Osteoblast (primary cell): ENCODE results near the gene PLK2. TPM values are rescaled to one million over a fixed set of nuclear protein-coding genes. Genes with fewer than 3 reads are reported as not detected.
A peak's percentile ranks its signal among the peaks of the same experiment; 100 is the strongest.

ENCODE experiments used
- DNase-seq: peaks from one replicate; pipeline ENCODE4 v3.0.0; 2011; ENCODE audit warnings: low spot score, mixed read lengths; ENCODE audit not compliant: insufficient read length; ENCODE audit errors: missing footprints
- H2AFZ ChIP-seq: 2 replicates; pipeline ENCODE4 v1.6.0; 2011; ENCODE audit warnings: mild to moderate bottlenecking, low read length
- H3K27ac ChIP-seq: 2 replicates; pipeline ENCODE4 v1.5.1; 2011; ENCODE audit warnings: mild to moderate bottlenecking, low read depth, low read length, moderate library complexity
- H3K27me3 ChIP-seq: 2 replicates; pipeline ENCODE4 v1.6.0; 2012; ENCODE audit warnings: mild to moderate bottlenecking, control low read depth, inconsistent platforms, low read length, moderate library complexity; ENCODE audit not compliant: insufficient read depth
- H3K36me3 ChIP-seq: 2 replicates; pipeline ENCODE4 v1.5.1; 2011; ENCODE audit warnings: mild to moderate bottlenecking, low read length, control low read depth, moderate library complexity; ENCODE audit not compliant: insufficient read depth
- H3K4me1 ChIP-seq: 2 replicates; pipeline ENCODE4 v1.5.1; 2011; ENCODE audit warnings: mild to moderate bottlenecking, low read length, control low read depth, moderate library complexity; ENCODE audit not compliant: insufficient read depth
- H3K4me2 ChIP-seq: 2 replicates; pipeline ENCODE4 v1.6.0; 2011; ENCODE audit warnings: mild to moderate bottlenecking, low read length; ENCODE audit not compliant: insufficient read depth
- H3K4me3 ChIP-seq: fragments of 200-600 bp; sonication (generic); 3 replicates; pipeline ENCODE4 v1.5.1; 2012; ENCODE audit warnings: mild to moderate bottlenecking, low read length, inconsistent platforms; ENCODE audit not compliant: insufficient read depth
- H3K79me2 ChIP-seq: 2 replicates; pipeline ENCODE4 v1.6.0; 2012; ENCODE audit warnings: mild to moderate bottlenecking, low read length, control low read depth, inconsistent platforms; ENCODE audit not compliant: insufficient read depth
- H3K9me3 ChIP-seq: 2 replicates; pipeline ENCODE4 v1.5.1; 2011; ENCODE audit warnings: low read depth, low read length, control low read depth
- H4K20me1 ChIP-seq: 2 replicates; pipeline ENCODE4 v1.6.0; 2012; ENCODE audit warnings: mild to moderate bottlenecking, low read length, control low read depth; ENCODE audit not compliant: insufficient read depth
- CTCF ChIP-seq: IDR thresholded peaks from 2 replicates; pipeline ENCODE4 v1.5.1; 2011; ENCODE audit warnings: mild to moderate bottlenecking, low read depth, low read length, moderate library complexity; ENCODE audit errors: extremely low read depth
- total RNA-seq: library from RNA; depleted of rRNA; stranded (reverse); fragments of >200 nt; gene quantifications from 2 replicates; pipeline ENCODE4 v1.2.3, GENCODE V29; 2012

The PLK2 gene
- 220 and 299 TPM in 2 replicates for total RNA-seq

- no peaks in the 10 kb centered on the region for H3K9me3 ChIP-seq
- H3K79me2 ChIP-seq = peaks cover 39% of the 10 kb centered on the region
- peak within 1 kb of the TSS; percentile 87 for H3K27ac ChIP-seq
- H3K27me3 ChIP-seq = no peaks in the 10 kb centered on the region
- H3K4me3 ChIP-seq = peak within 1 kb of the TSS; percentile 87
- no peak for TF ChIP-seq CTCF
- H3K36me3 ChIP-seq = peaks cover 37% of the 10 kb centered on the region
- H4K20me1 ChIP-seq = peaks cover 37% of the 10 kb centered on the region
- H3K4me2 ChIP-seq = peak within 1 kb of the TSS; percentile 75
- peak; percentile 95 for DNase-seq
- peak within 1 kb of the TSS; percentile 76 for H2AFZ ChIP-seq
- peaks cover 33% of the 10 kb centered on the region for H3K4me1 ChIP-seq
Observed at GRCh38 chr5:58460002-58460731, at the start of gene PLK2. PLK2 (minus strand) TSS chr5:58460086; CDS start chr5:58459959, 127 bp downstream.

GRCh38 chr5:58507715-58508114, 47.8 kb upstream of the PLK2 start:
- H4K20me1 ChIP-seq = no peaks in the 10 kb centered on the region
- no peaks in the 10 kb centered on the region for H3K9me3 ChIP-seq
- H3K27ac ChIP-seq = no peak overlapping the region
- no peak overlapping the region for H2AFZ ChIP-seq
- H3K36me3 ChIP-seq = no peaks in the 10 kb centered on the region
- H3K79me2 ChIP-seq = no peaks in the 10 kb centered on the region
- no peak for DNase-seq
- no peak overlapping the region for H3K4me2 ChIP-seq
- no peak overlapping the region for H3K4me3 ChIP-seq
- no peak for TF ChIP-seq CTCF
- H3K4me1 ChIP-seq = no peaks in the 10 kb centered on the region
- no peaks in the 10 kb centered on the region for H3K27me3 ChIP-seq

GRCh38 chr5:58505971-58506640, 46.2 kb upstream of the PLK2 start:
- Histone ChIP-seq H3K36me3 (no peaks in the 10 kb centered on the region), H3K4me3 (no peak overlapping the region), H3K4me1 (no peaks in the 10 kb centered on the region), H4K20me1 (no peaks in the 10 kb centered on the region), H3K27me3 (no peaks in the 10 kb centered on the region), H3K79me2 (no peaks in the 10 kb centered on the region), H3K4me2 (no peak overlapping the region), H3K9me3 (no peaks in the 10 kb centered on the region), H3K27ac (no peak overlapping the region), H2AFZ (no peak overlapping the region)
- TF ChIP-seq CTCF = no peak
- no peak for DNase-seq

GRCh38 chr5:58505502-58505901, 45.6 kb upstream of the PLK2 start:
- no peaks in the 10 kb centered on the region for H3K79me2 ChIP-seq
- no peaks in the 10 kb centered on the region for H3K4me1 ChIP-seq
- DNase-seq = no peak
- H4K20me1 ChIP-seq = no peaks in the 10 kb centered on the region
- H3K9me3 ChIP-seq = no peaks in the 10 kb centered on the region
- H3K4me2 ChIP-seq = no peak overlapping the region
- no peak overlapping the region for H3K27ac ChIP-seq
- no peaks in the 10 kb centered on the region for H3K36me3 ChIP-seq
- H3K4me3 ChIP-seq = no peak overlapping the region
- no peak for TF ChIP-seq CTCF
- no peak overlapping the region for H2AFZ ChIP-seq
- H3K27me3 ChIP-seq = no peaks in the 10 kb centered on the region
